Inflammatory macrophage treated with lipopolysaccharide for 4 hours (primary cell): ENCODE results near the gene TSPO.
"Not testable (repeated sequence)": the region's sequence is repeated elsewhere in the genome, so short reads cannot be mapped to it uniquely, and the experiment has no call there.

Source experiments
- DNase-seq: peaks from one replicate; pipeline ENCODE4 v3.0.0-alpha.2; 2020

The TSPO gene

DNA sequence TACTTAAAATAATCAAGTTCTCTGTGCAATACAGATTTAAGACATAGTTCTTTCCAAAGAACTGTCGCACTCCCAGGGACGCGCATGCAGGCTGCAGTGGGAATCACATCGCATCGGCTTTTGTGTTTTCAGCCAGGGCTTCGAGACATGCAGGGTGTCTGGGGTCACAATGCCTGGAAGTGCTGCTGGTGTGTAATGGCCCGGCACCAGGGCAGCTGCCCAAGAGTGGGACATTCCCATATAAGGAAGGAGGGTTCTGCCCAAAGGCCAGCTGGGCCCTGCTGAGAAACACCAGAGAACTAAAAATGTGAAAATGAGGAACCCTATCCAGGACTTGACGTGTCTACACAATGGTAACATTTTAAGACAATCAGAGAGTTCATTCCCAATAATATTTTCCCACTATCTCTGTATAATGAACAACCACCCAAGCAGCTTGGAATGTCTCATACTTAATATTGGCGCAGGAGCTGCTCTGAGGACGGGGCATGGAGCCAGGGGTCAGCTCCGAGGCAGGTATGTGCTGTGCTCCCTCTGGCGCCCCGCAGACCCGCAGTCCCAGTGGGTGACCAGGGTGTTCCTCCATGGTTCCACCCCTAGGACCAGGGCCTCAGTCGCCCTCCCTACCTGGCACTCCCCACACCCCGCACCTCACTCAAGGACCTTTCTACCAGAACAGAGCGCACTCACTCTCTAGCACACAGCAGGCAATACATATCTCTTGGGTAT, 19.4 kb upstream of the TSPO start:
- DNase-seq: no peak

- DNase-seq: no peak
Measured at GRCh38 chr22:43133401-43133800, 18.0 kb upstream of the TSPO start.

DNA sequence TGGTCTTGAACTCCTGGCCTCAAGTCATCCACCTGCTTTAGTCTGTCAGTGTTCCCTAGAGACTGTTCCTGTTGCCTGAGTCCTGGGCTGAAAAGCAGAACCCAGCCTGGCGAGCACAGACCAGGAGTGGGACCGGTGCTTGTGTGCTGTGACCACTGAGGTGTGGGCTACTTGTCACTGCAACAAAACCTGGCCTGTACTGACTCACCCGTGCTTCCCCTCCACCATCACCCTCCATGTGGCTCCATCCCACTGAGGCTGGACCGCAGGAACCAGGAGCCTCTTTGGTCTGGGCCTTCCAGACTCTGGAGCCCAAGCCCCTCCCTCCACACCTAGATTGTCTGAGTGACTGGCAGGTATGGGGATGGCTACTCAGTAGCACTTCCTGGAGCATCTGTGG, 16.8 kb upstream of the TSPO start:
- no peak for DNase-seq

- DNase-seq: no peak
Measured at GRCh38 chr22:43135565-43135964, 15.8 kb upstream of the TSPO start.

GRCh38 chr22:43136255-43136654, 15.1 kb upstream of the TSPO start:
- peak; percentile 37 for DNase-seq

GRCh38 chr22:43136801-43137200, 14.6 kb upstream of the TSPO start:
- no peak for DNase-seq

GRCh38 chr22:43142880-43143562, 8.3 kb upstream of the TSPO start, which contains the start of gene MCAT:
TSS of gene MCAT (minus strand) at chr22:43143398. CDS start at chr22:43143348, 50 bp downstream.
- peak; percentile 79 for DNase-seq

- no peak for DNase-seq
Measured at GRCh38 chr22:43144949-43145348, 6.4 kb upstream of the TSPO start.

DNA sequence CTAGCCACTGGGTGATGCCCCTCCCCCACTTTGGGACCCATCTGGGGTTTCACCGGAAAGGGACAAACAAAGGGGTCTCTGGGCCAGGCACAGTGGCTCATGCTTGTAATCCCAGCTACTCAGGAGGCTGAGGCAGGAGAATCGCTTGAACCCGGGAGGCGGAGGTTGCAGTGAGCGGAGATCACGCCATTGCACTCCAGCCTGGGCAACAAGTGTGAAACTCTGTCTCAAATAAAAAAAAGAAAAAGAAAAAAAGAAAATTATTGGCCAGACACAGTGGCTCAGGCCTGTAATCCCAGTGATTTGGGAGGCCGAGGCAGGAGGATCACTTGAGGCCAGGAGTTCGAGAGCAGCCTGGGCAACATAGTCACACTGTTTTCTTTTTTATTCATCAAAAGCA, 6.0 kb upstream of the TSPO start:
- not testable (repeated sequence) for DNase-seq

DNA sequence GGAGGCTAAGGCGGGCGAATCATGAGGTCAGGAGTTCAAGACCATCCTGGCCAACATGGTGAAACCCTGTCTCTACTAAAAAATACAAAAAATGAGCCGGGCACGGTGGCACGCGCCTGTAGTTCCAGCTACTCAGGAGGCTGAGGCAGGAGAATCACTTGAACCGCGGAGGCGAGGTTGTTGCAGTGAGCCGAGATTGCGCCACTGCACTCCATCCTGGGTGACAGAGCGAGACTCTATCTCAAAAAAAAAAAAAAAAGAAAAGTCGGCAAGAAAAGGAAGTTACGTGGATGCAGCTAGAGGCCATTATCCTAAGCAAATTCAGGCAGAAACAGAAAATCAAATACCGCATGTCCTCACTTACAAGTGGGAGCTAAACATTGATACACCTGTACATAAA, 5.0 kb upstream of the TSPO start:
- DNase-seq: peak; percentile 76

- peak; percentile 76 for DNase-seq
Measured at GRCh38 chr22:43147821-43148220, 3.5 kb upstream of the TSPO start.

- DNase-seq: peak; percentile 40
Measured at GRCh38 chr22:43148581-43148980, 2.8 kb upstream of the TSPO start.

GRCh38 chr22:43150731-43151206, 590 bp upstream of the TSPO start:
- no peak for DNase-seq

- no peak for DNase-seq
Measured at GRCh38 chr22:43152003-43152356, 621 bp downstream of the TSPO start.

DNA sequence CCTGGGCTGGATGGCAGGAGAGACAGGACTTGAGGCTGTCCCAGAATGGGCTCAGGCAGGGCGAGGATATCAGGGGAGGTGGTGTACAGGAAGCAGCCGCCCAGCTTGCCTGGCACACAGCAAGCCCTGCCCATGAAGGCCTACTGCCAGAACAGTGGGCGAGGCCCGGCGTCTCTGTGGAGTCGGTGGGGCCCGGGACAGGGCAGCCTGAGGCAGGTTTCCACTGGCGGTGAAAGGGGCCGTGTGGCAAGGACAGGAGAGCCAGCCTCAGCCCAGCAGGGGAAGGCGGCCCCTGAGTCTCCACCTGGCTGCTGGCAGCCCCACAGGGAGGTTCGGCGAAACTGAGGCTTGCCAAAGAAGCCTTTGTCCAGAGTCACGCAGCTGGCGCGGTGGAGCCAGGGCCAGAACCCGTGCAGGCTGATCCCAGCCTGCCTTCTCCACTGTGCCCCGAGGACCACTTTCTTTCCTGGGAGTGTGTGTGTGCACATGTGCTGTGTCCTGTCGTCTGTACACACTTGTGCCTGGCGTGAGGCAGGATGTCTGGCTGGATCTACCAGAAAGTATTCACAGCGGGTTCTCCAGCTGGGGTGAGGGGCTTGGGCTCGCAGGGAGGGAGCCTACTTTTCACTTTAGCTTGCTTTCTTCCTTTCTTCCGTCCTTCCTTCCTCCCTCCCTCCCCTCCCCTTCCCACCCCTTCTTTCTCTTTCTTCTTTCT, 1.2 kb downstream of the TSPO start:
- DNase-seq: peak; percentile 60

- peak; percentile 68 for DNase-seq
Measured at GRCh38 chr22:43153899-43154298, 2.5 kb downstream of the TSPO start.

DNA sequence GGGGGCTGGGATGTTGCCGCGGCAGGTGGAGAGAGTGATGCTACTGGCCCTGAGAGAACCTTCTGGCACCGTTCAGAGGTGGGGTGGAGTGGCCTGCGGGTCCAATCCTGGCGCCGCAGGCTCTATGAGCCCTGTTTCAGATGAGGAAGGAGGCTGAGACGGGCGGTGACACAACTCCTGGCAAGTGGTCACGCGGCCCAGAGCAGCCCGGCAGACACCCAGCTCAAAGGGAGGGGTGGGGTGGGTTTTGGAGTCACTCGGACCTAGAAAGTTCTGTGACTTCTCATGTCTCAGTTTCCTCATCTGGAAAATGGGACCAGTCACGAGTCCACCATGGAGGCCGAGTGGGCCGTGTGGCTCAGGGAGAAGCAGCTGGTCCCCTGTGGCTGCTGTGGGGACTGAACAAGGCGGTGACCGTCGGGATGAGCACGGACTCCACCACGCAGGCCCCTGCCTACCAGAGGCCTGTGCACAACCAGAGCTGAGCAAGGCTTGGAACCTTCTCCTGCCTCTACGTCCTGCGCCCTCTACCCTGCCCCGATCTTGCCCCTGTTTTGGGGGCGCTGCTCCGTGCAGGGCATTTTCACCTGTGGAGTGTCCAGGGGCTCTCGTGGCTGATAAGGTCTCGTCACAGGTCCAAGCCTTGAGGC, 3.7 kb downstream of the TSPO start:
- DNase-seq: peak; percentile 81

DNA sequence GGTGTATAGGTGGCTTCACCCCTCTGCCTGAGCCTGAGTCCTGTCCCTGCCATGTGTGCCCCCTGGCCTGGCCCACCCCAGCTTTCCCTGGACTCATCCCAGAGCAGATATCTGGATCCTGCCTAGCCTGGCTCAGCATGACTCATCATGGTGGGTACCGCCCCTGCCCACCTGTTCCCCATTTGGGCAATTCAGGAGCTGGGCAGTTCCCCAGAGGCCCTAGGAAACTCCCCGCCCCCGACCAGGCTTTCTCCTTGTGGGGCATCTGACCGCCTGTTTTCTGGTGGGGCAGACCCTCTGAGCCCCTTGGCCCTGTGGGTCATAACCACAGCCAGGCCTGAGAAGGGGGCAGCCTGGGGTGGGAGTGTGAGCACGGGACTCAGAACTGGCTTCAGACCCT, 4.4 kb downstream of the TSPO start:
- DNase-seq: peak; percentile 47

DNA sequence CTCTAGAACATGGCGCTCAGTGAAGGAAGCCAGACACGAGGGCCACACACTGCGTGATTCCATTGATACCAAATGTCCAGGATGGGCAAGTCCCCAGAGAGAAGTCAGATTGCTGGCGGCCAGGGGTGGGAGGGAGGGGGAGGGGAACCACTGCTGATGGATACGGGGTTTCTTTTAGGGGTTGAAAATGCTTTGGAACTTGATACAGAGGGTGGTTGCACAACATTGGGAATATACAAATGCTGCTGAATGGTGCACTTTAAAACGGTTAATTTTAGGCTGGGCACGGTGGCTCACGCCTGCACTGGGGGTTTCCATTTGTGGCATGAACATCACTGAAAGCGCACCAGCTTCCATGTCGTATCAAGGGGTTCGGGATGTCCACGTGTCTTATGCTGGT, 5.1 kb downstream of the TSPO start:
- no peak for DNase-seq

DNA sequence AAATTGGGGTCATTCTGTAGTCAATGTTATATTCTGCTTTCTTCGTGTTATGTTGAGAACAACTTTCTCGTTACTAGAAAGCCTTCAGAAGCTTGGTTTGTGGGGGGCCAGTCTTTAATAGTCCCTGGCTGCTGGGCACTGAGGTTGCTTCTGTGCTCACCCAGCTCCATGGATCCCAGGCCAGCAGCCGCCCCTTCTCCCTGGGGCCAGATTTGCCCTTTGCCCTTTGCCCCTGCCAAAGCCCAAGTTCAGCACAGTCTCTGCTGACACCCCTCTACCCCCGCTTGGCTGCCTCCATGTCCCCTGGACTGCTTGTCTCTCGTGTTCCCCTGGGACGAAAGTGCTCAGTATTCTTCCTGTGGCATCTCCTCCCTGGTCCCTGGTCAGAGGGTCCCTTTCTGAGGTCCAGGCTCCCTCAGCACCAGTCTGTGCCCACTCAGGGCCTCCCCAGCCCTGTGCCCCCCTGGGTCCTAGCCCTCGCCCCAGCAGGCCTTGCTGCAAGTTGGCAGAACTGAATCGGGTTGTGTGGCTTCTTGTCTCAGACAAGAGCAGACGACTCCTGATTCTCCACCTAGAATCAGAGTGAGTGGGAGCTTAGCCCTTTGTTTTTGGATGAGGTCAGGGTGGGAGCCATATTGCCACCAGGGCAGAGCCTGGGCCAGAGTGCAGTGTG, 6.7 kb downstream of the TSPO start:
- DNase-seq: no peak

- no peak for DNase-seq
Measured at GRCh38 chr22:43158778-43159483, 7.6 kb downstream of the TSPO start.
